Effector memory CD4-positive, alpha-beta T cell (primary cell): Measurements from ENCODE around the gene DNAJC25.
"Not testable (repeated sequence)": the region's sequence is repeated elsewhere in the genome, so short reads cannot be mapped to it uniquely, and the experiment has no call there.

ENCODE experiments used
- DNase-seq, 3 donors: peaks; one replicate each; pipeline ENCODE4 v3.0.0-alpha.2; 2020
- H3K27ac ChIP-seq: 2 replicates; pipeline ENCODE4 v1.7.0; 2013; ENCODE audit warnings: mild to moderate bottlenecking, low read length, moderate library complexity; ENCODE audit not compliant: insufficient read depth, poor library complexity, severe bottlenecking
- H3K27me3 ChIP-seq: replicated peaks from 2 replicates; pipeline ENCODE4 v1.7.0; 2013; ENCODE audit warnings: mild to moderate bottlenecking, low read length; ENCODE audit not compliant: insufficient read depth, control insufficient read depth, poor library complexity, severe bottlenecking
- H3K36me3 ChIP-seq: 2 replicates; pipeline ENCODE4 v1.7.0; 2013; ENCODE audit warnings: mild to moderate bottlenecking, low read length, moderate library complexity; ENCODE audit not compliant: control insufficient read depth, insufficient read depth
- H3K4me1 ChIP-seq: 2 replicates; pipeline ENCODE4 v1.7.0; 2013; ENCODE audit warnings: low read length, mild to moderate bottlenecking; ENCODE audit not compliant: control insufficient read depth, insufficient read depth, poor library complexity, severe bottlenecking
- H3K4me3 ChIP-seq: 2 replicates; pipeline ENCODE4 v1.7.0; 2013; ENCODE audit warnings: low read length, low read depth, mild to moderate bottlenecking; ENCODE audit not compliant: insufficient read depth, poor library complexity, severe bottlenecking
- H3K9me3 ChIP-seq: 2 replicates; pipeline ENCODE4 v1.7.0; 2013; ENCODE audit warnings: mild to moderate bottlenecking, low read length, moderate library complexity; ENCODE audit not compliant: control insufficient read depth

Gene DNAJC25

DNA sequence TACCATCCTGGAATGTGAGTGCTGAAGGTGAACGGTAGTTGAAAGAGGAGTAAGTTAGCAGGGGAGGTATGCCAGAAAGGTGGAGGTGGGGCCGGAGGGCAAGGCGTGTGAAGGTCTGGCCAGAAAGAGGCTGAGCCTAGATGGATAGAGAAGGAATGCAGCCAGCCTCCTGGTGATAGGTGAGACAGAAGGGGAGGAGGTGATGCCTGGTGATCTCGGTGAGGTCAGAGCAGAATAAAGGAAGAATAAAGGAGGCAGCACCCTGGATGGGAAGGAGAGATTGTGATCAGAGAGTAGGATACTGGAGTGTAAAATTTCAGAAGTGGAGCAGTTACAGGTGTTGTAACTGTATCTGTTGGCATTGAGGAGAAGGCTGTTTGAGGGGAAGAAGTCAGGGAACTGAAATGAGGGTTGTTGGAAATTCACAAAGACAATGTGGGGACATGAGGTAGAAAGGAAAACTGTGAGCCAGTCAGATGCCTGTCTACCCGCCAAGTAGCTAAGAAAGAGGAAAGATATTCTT lies 32.2 kb downstream of the DNAJC25 start:
- Histone ChIP-seq H3K36me3 (no peaks in the 10 kb centered on the region), H3K27ac (peak overlapping the region; percentile 53), H3K27me3 (no peaks in the 10 kb centered on the region), H3K4me3 (no peak overlapping the region), H3K9me3 (no peaks in the 10 kb centered on the region), H3K4me1 (peaks cover 15% of the 10 kb centered on the region)
- no peak for DNase-seq

- H3K27me3 ChIP-seq: no peaks in the 10 kb centered on the region
- no peak overlapping the region for H3K4me3 ChIP-seq
- H3K4me1 ChIP-seq: peaks cover 6% of the 10 kb centered on the region
- DNase-seq: no peak
- H3K27ac ChIP-seq: no peak overlapping the region
- no peaks in the 10 kb centered on the region for H3K9me3 ChIP-seq
- no peaks in the 10 kb centered on the region for H3K36me3 ChIP-seq
These were observed 37.0 kb downstream of the DNAJC25 start for GRCh38 chr9:111668026-111668573.

- not testable (repeated sequence) for DNase-seq, H3K4me3 ChIP-seq, H3K36me3 ChIP-seq
These were observed 37.5 kb downstream of the DNAJC25 start for GRCh38 chr9:111668601-111669000.

GRCh38 chr9:111674319-111674718 lies 43.2 kb downstream of the DNAJC25 start:
- DNase-seq: no peak
- no peaks in the 10 kb centered on the region for H3K27me3 ChIP-seq
- H3K4me3 ChIP-seq: no peak overlapping the region
- H3K36me3 ChIP-seq: no peaks in the 10 kb centered on the region
- no peaks in the 10 kb centered on the region for H3K9me3 ChIP-seq
- no peaks in the 10 kb centered on the region for H3K4me1 ChIP-seq
- H3K27ac ChIP-seq: no peak overlapping the region

More at GRCh38 chr9:111668601-111669000, 37.5 kb downstream of the DNAJC25 start:
- not testable (repeated sequence) for H3K27ac ChIP-seq, H3K4me1 ChIP-seq, H3K27me3 ChIP-seq, H3K9me3 ChIP-seq

- Histone ChIP-seq H3K4me1 (no peaks in the 10 kb centered on the region), H3K27me3 (no peaks in the 10 kb centered on the region), H3K27ac (no peak overlapping the region), H3K4me3 (no peak overlapping the region), H3K36me3 (no peaks in the 10 kb centered on the region), H3K9me3 (no peaks in the 10 kb centered on the region)
- no peak for DNase-seq
These were observed 45.0 kb downstream of the DNAJC25 start for GRCh38 chr9:111676116-111676515.

DNA sequence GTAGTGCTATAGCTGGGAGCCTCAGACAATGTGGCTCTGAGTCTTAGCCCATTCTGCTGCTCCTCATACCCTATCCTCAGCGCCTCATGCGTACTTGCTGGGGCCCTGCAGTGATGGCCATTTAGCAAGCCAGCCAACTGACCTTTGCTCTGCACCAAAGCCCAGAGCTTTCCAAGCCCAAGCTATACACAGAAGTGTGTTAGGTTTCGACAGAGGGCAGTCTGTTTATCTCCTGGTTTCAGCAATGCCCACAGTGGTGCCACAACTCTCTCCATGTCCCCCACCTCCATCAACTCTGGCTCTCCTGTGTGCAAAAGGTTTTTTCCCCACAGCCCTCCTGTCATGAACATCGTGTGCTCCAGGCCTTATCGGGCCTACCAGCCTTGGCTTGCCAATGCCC lies 47.2 kb downstream of the DNAJC25 start:
- Histone ChIP-seq H3K36me3 (no peaks in the 10 kb centered on the region), H3K4me3 (no peak overlapping the region), H3K9me3 (no peaks in the 10 kb centered on the region), H3K27me3 (no peaks in the 10 kb centered on the region), H3K27ac (no peak overlapping the region), H3K4me1 (no peaks in the 10 kb centered on the region)
- DNase-seq: no peak

DNA sequence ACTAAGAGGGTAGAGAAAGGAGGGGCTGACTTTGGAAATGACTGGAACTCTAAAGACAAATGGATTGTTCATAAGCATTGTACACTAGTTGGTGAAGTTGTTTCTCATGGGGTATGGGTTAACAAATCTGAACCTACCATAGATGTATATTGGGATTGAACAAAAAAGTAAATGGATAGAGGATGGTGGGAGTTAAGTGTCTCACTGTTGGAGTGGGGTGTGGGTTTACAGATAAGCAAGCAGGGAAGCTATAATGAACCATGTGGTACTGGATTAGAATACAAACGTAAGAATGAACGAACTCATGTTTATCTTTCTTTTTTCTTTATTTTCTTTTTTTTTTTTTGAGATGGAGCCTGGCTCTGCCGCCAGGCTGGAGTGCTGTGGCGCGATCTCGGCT lies 48.1 kb downstream of the DNAJC25 start:
- Histone ChIP-seq H3K4me3 (no peak overlapping the region), H3K27me3 (no peaks in the 10 kb centered on the region), H3K27ac (no peak overlapping the region), H3K36me3 (no peaks in the 10 kb centered on the region), H3K9me3 (no peaks in the 10 kb centered on the region), H3K4me1 (no peaks in the 10 kb centered on the region)
- no peak for DNase-seq

- Histone ChIP-seq H3K4me3 (no peak overlapping the region), H3K27me3 (no peaks in the 10 kb centered on the region), H3K9me3 (no peaks in the 10 kb centered on the region), H3K4me1 (no peaks in the 10 kb centered on the region), H3K36me3 (no peaks in the 10 kb centered on the region), H3K27ac (no peak overlapping the region)
- DNase-seq: no peak
These were observed 52.3 kb downstream of the DNAJC25 start for GRCh38 chr9:111683392-111683791.

DNA sequence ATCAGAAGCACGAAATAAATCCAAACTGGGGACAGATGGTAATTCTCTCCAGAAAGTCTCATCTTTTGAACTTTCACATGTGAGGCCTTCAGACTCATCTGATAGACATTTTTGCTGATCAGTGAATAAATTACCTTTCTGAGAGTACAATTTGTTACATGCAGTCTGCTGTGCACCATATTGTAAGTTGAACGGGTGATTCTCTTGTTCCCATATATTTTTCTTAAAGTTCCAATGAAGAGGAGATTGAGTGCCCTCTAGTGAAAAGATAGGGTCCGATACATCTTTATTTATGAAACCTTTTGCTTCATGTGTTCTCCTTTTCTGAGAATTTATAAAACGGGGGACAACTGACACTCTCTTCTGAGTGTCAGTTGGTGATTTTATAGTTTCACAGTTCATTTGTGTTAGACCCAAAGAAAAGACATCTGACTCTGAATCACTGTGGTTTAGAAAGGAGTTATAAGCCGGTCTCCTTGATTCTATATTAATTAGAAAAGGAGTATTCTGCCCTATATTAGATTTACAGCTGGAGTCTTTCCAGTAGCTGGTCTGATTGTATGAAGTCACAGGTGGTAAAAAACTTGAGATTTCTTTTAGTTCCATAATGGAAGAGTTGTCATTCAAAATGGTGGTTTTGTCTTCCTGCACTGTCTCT lies 60.7 kb downstream of the DNAJC25 start:
- DNase-seq: no peak
- Histone ChIP-seq H3K4me1 (no peaks in the 10 kb centered on the region), H3K4me3 (no peak overlapping the region)

GRCh38 chr9:111696796-111697195 lies 65.7 kb downstream of the DNAJC25 start:
- Histone ChIP-seq H3K9me3 (no peaks in the 10 kb centered on the region), H3K4me1 (no peaks in the 10 kb centered on the region), H3K36me3 (no peaks in the 10 kb centered on the region), H3K27ac (no peak overlapping the region), H3K4me3 (no peak overlapping the region), H3K27me3 (no peaks in the 10 kb centered on the region)
- DNase-seq: no peak

More for the DNA sequence above, 60.7 kb downstream of the DNAJC25 start:
- no peak overlapping the region for H3K27ac ChIP-seq
- H3K36me3 ChIP-seq: no peaks in the 10 kb centered on the region
- H3K27me3 ChIP-seq: no peaks in the 10 kb centered on the region
- H3K9me3 ChIP-seq: no peaks in the 10 kb centered on the region
